Measurements from ENCODE around the gene SMIM35. TPM values are rescaled to one million over a fixed set of nuclear protein-coding genes. Genes with fewer than 3 reads are reported as not detected.
A peak's percentile ranks its signal among the peaks of the same experiment; 100 is the strongest.

The SMIM35 gene
- total RNA-seq, 3 donors from 2014 or later (not counting 1 experiment from before 2014, with no cell fraction given): 0.30 to 0.68 (median 0.33) TPM

DNA sequence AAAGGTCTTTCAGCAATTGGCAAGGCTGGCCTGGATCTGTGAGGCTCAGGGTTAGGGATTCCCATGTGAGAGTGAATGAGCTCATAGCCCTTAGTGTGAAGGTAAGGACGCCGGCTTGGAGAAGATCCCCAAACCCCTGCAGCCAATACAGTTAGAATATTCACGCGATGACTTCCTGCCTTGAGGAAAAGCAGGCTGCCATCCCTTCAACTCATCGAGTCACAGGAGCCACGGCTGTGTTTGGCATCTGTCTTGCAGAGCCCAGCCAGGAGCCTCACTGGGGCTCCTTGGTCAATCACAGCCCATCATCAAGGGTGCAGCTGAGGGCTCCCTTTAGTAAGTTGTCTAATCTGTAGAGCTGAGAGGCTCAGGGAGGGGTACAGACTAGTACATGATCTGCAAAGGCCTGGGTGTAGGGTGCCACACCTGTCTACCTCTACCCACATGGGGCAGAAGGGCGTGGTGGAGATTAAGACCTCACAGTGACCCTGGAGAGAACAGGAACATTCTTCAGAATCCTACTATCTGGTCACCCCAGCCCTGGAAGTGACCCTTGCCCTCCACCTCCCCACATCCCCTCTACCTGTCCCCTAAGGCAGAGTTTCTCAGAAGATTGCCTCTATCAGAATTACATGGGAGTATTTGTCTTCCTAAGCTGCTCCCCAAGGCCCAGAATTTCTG, 82.1 kb downstream of the SMIM35 start:
- ATAC-seq (no peak), DNase-seq (no peak)
- Histone ChIP-seq H3K27ac (ENCODE audit: low read length) (peak overlapping the region; percentile 75), H3K4me1 (ENCODE audit: control insufficient read depth, insufficient read depth, low read length) (peaks cover 99% of the 10 kb centered on the region), H3K4me3 (ENCODE audit: low read length) (no peak overlapping the region), H3K9me3 (ENCODE audit: control insufficient read depth, insufficient read depth, low read length) (no peaks in the 10 kb centered on the region), H3K36me3 (ENCODE audit: control insufficient read depth, insufficient read depth, low read length) (peaks cover 18% of the 10 kb centered on the region), H3K27me3 (ENCODE audit: control insufficient read depth, insufficient read depth, low read length) (no peaks in the 10 kb centered on the region)
- no peaks in the 10 kb centered on the region for H3K27me3 Mint-ChIP-seq (ENCODE audit: low read depth in 2 of 2)
- 92% methylated on average over 7 of the region's 7 CpGs for WGBS (ENCODE audit: insufficient coverage)
- intact Hi-C loops (cut with micrococcal nuclease): loop anchor here (5.0 to 10.0 kb wide), 2 partner anchors 37 to 220 kb away; partner anchors contain the start of gene JAML
- H3K36me3 Mint-ChIP-seq: no peaks in the 10 kb centered on the region
- peaks cover 96 to 100% of the 10 kb centered on the region in 2 donors for H3K4me1 Mint-ChIP-seq
- TF ChIP-seq CTCF (IDR thresholded peaks at IDR 0.05): no peak
- H3K9me3 Mint-ChIP-seq: peaks cover 0 to 6% of the 10 kb centered on the region in 2 donors
- peak overlapping the region; percentile 87 for H3K4me3 Mint-ChIP-seq
- H3K27ac Mint-ChIP-seq: peak overlapping the region; percentile 93 to 97

DNA sequence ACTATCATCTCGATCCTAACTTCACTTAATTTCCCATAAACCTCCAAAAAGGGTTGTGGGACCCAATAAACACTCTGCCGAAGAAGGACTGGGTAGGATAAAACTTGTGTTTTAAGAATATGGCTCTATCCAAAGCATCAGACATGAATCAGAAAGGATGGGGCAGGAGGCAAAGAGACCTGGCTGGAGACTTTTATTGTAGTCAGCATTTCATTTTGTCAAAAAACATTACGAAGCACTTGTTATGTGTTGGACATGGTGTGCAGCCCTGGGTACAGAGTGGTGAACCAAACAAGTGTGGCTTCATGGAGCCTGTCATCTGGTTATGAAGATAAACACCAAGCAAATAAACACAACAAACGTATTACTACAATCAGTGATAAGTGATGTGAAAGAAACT, 83.3 kb downstream of the SMIM35 start:
- no peaks in the 10 kb centered on the region for H3K27me3 Mint-ChIP-seq (ENCODE audit: low read depth in 2 of 2)
- ATAC-seq (no peak), DNase-seq (peak in 1 of 2 donors; percentile 28)
- H3K4me3 ChIP-seq (ENCODE audit: low read length): no peak overlapping the region
- TF ChIP-seq CTCF (IDR thresholded peaks at IDR 0.05): no peak
- no peaks in the 10 kb centered on the region for H3K27me3 ChIP-seq (ENCODE audit: control insufficient read depth, insufficient read depth, low read length)
- no peaks in the 10 kb centered on the region for H3K9me3 ChIP-seq (ENCODE audit: control insufficient read depth, insufficient read depth, low read length)
- 50% methylated on average over 2 of the region's 4 CpGs for WGBS (ENCODE audit: insufficient coverage)
- H3K27ac ChIP-seq (ENCODE audit: low read length): peak overlapping the region; percentile 75
- intact Hi-C loops (cut with micrococcal nuclease): loop anchor here (10.0 kb wide), 1 partner anchor 221 kb away; the partner anchor contains the start of gene JAML
- H3K36me3 ChIP-seq (ENCODE audit: control insufficient read depth, insufficient read depth, low read length): peaks cover 31% of the 10 kb centered on the region
- H3K36me3 Mint-ChIP-seq: peaks cover 2% of the 10 kb centered on the region
- peak overlapping the region; percentile 87 for H3K4me3 Mint-ChIP-seq
- peaks cover 90 to 96% of the 10 kb centered on the region in 2 donors for H3K4me1 Mint-ChIP-seq
- H3K4me1 ChIP-seq (ENCODE audit: control insufficient read depth, insufficient read depth, low read length): peaks cover 99% of the 10 kb centered on the region
- H3K9me3 Mint-ChIP-seq: peaks cover 0 to 6% of the 10 kb centered on the region in 2 donors
- peak overlapping the region; percentile 93 to 97 for H3K27ac Mint-ChIP-seq

DNA sequence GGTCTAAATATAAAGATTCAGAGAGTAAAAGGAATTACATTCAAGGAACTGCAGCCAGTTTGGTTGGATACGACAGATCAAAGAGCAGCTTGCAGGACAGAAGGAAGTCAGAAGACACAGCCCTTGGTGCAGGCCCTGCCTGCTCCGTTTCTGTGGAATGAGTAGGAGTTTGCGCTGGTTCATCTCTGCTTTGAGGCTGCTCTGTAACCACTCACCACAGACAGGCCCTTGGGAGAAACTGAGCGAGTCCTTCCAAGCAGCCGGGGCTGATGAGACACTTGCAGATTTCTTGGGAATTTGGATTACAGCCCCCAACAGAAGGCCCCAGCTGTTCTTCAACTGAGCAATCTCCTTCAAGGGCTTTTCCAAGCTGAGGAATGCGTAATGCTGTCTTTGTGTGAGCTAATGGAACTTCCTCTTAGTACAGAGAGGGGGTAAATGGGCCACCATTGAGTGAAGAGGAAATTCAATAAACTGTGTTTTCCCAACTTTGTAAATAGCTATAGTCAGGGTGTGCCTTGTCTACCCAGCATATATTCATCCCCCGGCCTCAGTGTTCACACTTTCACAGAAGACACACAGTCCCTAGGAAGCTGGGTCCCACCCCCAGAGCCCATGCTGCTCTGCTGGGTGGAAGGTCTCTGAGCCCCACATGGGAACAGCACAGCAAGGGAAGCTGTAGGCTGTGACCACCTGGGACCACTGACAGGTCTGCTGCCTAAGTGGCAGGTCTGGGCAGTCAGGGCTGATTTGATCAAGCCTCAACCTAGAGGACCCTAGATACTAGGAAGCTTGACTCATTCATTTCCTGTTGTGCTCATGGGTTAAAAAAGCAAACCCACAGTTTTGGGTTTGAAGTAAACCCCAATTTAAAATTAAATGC, 84.0 kb downstream of the SMIM35 start:
- H3K27ac ChIP-seq (ENCODE audit: low read length): peak overlapping the region; percentile 75
- Mint-ChIP-seq H3K36me3 (peaks cover 9% of the 10 kb centered on the region), H3K9me3 (peaks cover 0 to 6% of the 10 kb centered on the region in 2 donors), H3K4me1 (peaks cover 90 to 96% of the 10 kb centered on the region in 2 donors), H3K4me3 (peak overlapping the region; percentile 87), H3K27me3 (ENCODE audit: low read depth in 2 of 2) (no peaks in the 10 kb centered on the region), H3K27ac (peak overlapping the region; percentile 93 to 97)
- WGBS (ENCODE audit: insufficient coverage): 44% methylated on average over 7 of the region's 7 CpGs
- DNase-seq (peak in 1 of 2 donors; percentile 59), ATAC-seq (peak; percentile 14 to 43 (median 21))
- H3K9me3 ChIP-seq (ENCODE audit: control insufficient read depth, insufficient read depth, low read length): no peaks in the 10 kb centered on the region
- intact Hi-C loops (cut with micrococcal nuclease): loop anchor here (10.0 kb wide), 1 partner anchor 222 kb away; the partner anchor contains the start of gene JAML
- peaks cover 37% of the 10 kb centered on the region for H3K36me3 ChIP-seq (ENCODE audit: control insufficient read depth, insufficient read depth, low read length)
- H3K4me3 ChIP-seq (ENCODE audit: low read length): no peak overlapping the region
- no peak for TF ChIP-seq CTCF (IDR thresholded peaks at IDR 0.05)
- no peaks in the 10 kb centered on the region for H3K27me3 ChIP-seq (ENCODE audit: control insufficient read depth, insufficient read depth, low read length)
- peaks cover 98% of the 10 kb centered on the region for H3K4me1 ChIP-seq (ENCODE audit: control insufficient read depth, insufficient read depth, low read length)

Measured in natural killer cell (primary cell).